ENCODE results near the gene CTDSPL.

The CTDSPL gene

DNA sequence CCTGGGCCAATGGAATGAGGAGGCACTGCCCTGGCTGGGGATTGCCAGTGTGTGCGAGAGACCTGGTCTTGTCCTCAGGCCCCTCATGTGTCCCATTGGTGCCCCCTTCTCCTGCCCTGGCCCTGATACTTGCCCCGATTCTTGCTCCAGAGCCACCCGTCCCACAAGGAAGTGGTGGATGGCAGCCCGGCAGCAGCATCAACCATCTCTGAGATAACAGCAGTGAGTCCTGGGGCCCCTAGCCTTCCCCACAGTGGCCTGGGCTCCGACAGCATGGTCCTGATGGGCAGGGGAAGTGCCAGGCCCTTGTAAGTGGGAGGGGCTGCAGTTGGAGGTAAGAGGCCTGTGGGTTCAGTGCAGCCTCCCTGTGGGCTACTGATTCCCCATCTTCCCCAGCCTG lies 144.4 kb downstream of the CTDSPL start:
- no peak for DNase-seq

DNA sequence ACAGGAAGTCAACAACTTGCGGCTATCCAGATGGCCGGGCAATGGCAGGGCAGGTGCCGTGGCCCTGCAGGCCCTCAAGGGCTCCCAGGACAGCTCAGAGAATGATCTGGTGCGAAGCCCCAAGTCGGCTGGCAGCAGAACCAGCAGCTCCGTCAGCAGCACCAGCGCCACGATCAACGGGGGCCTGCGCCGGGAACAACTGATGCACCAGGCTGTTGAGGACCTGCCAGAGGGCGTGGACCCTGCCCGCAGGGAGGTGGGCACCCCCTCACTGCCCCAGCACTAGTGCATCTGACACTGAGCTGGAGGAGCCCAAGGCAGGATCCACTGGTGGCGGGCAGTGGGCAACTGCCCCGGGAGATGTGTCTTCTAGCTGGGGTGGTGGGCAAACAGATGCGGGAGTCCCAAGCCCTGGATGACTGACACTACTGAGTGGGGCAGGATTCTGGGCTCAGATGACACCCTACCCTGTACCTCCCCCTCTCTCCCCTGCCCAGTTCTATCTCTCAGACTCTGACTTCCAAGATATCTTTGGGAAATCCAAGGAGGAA lies 144.8 kb downstream of the CTDSPL start:
- no peak for DNase-seq

DNA sequence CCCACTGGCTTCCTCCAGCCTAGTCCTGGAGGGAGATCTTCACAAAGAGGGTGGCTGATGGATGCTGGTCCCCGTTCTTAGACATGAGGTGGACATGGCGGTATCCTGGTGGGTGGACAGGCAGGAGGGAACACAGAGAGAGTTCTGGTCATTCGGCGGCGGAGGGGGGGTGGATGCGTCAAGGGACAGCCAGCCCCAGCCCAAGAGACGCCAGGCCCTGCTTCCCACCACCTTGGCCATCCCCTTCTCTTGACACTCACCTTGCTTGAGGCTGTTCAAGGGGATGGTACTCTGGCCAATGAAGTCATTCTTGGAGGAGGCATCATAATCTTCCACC lies 146.0 kb downstream of the CTDSPL start:
- no peak for DNase-seq

DNA sequence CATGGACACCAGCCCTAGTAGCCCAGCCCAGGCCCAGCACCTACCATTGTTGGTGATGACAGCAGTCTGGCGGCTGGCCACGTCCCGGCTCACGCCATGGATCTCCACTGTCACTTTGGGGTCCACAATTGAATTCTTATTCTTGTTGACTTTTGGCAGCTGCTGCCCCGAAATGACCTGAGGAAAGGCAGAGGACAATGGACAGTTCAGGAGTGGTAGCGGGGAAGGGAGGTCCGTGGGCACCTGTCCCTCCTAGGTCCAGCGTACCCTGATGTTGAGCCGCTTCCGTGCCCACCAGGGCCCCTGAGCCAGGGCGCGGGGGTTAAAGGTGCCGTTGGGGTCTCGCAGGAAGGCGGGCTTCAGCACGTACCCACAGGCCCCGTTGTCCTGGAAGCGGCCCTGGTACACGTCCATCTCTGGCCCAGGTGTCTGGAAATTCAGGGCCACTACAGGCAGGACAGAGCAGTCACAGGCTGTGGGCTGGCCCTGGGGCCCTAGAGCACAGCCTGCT lies 146.6 kb downstream of the CTDSPL start:
- no peak for DNase-seq

DNA sequence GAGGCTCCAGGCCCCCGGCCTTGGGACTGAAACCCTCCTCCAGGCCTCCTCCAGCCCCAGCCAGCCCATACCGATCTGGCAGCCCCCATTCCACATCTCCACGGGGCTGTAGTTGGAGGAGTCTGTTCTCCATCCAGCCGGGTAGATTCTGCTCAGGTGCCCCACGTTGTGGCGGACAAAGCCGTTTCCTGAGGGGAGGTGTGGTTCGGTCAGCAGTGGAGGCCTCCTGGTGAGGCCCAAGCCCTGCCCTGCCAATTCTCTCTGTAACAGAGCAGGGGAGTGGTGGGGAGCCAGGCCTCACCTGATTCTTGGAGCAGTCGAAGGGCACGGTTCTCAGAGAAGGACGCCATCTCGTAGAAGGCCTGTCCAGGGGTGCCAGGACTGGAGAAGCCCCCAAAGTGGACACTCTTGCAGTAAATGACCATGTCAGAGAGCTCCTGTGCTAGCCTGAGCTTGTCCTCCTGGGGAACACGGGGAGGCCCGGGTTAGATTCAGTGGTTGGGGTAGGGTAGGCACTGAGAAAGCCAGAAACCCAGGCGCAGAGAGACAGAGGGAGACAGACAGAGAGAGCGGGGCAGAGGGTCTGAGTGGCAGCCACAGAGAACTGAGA lies 147.4 kb downstream of the CTDSPL start:
- no peak for DNase-seq

DNA sequence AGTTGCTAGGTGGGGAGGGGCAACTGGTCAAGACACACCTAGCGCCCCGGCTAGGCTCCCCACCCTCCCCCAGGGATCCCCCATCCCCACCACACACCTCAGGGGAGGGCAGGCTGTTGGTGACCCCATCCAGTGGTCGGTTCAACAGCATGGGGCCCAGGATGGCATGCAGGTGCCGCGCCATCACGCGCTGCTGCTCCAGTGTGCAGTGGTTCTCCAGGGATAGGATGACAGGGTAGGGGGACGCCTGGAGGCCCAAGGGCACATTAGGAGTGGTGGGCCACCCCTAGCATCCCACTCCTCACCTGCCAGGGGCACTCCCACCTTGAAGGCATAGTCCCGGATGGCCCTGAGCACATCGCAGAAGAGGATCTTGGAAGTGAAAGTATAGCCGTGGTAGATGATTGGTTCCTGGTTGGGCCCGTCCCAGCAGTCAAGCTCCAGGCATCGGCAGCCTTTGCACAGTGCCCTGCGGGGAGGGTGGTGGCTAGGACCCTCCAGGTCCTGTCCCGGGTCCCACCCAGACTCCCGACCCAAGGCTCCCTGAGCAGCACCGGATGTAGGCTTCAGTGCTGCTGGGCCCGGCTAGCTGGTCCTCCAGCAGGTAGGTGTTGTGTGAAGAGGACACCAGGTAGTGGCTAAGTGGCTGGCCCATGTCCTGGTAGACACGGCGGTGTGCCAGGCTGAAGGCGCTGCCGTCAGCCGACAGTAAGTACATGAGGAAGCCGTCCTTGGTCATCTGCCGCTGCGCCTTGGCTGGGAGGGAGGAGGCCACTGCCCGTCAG lies 148.3 kb downstream of the CTDSPL start:
- DNase-seq, result no peak

DNA sequence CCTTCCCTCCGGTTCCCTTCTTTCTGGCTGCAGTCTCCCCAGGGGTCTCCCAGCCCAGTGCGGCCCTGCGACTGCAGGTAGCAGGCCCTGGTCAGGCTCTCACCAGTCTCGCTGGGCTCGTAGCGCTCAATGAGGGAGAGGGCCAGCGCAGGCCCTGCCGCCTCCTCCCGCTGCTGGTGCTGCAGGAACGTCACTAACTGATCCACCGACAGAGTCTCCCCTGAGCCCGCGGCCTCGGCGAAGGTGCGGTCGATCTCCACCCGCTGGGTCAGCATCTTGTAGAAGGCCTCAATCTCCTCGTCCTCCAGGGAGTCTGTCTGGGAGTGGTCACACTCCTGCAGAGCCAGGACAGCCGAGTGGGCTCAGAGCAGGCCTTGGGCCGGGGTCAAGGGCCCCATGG lies 149.4 kb downstream of the CTDSPL start:
- DNase-seq, result no peak

DNA sequence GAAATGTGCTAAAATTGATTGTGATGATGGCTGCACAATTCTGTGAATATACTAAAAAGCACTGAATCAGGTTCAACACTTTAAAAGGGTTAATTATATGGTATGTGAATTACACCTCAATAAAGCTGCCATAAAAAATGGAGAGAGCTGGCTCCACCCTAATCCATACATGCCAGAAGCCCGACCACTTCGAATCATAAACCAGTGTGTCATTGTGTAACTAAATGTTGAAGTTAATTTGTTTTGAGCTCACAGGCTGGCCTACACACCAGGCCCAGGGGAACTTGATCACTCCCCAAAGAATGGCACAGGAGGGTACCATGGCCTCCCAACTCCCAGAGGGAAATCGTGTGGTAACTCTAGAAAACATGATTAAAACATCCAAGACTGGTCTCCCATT lies 153.8 kb downstream of the CTDSPL start:
- no peak for DNase-seq

DNA sequence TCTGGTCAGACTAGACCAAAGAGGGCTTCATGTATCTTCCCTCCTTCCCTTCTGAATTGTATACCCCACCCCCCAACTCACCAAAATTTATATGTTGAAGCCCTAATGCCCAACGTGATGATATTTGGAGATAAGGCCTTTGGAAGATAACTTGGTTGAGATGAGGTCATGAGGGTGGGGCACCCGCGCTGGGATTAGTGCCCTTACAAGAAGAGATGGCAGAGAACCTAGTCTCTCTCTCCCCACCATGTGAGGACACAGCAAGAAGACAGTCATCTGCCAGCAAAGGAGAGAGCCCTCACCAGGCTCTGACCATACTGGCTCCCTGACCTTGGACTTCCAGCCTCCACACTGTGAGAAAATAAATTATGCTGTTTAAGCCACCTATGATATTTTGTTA lies 154.3 kb downstream of the CTDSPL start:
- no peak for DNase-seq

DNA sequence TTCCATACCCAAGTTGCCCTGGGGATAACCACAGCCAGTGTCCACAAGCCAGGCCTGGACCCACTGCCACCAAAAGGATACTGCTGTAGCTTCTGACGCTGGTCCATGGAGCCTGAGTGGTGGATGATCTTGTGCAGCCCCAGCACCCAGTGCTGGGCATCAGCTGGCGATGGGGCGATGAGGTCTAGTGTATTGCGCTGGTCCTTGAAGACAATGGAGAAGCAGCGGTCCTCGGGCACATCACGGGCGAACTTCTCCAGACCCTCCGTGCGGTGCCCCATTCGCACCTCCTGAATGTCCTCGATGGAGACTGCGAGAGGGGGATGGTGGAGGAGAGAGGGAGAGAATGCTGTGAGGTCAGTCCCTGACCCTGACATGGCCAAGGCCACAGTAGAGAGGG lies 154.7 kb downstream of the CTDSPL start:
- no peak for DNase-seq

DNA sequence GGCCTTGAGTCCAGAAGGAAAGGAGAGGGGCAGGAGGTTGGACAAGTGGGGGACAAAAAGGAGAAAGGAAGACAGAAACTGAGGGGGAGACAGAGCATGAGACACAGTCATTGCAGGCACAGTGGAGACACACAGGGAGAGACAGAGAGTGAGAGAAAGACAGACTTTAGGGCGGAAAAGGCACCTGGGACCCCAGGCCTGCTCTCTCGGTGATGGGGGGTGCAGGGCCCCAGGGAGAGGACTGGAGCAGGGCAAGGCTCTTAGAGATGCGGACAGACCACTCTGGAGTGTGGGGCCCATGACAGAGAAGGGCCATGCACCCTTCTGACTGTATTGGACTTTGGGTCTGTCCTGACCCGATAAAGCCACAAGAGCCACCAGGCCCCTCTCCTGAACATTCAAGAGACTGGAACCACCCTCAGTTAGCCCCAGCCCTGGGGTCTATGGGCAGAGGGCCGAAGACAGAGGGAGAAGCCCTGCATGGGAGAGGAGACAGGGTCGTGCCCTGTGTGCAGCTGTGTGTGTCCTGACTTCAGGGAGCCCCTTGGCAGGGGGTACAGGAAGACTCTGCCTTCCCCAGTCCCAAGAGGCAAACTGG lies 155.3 kb downstream of the CTDSPL start:
- DNase-seq, result no peak

DNA sequence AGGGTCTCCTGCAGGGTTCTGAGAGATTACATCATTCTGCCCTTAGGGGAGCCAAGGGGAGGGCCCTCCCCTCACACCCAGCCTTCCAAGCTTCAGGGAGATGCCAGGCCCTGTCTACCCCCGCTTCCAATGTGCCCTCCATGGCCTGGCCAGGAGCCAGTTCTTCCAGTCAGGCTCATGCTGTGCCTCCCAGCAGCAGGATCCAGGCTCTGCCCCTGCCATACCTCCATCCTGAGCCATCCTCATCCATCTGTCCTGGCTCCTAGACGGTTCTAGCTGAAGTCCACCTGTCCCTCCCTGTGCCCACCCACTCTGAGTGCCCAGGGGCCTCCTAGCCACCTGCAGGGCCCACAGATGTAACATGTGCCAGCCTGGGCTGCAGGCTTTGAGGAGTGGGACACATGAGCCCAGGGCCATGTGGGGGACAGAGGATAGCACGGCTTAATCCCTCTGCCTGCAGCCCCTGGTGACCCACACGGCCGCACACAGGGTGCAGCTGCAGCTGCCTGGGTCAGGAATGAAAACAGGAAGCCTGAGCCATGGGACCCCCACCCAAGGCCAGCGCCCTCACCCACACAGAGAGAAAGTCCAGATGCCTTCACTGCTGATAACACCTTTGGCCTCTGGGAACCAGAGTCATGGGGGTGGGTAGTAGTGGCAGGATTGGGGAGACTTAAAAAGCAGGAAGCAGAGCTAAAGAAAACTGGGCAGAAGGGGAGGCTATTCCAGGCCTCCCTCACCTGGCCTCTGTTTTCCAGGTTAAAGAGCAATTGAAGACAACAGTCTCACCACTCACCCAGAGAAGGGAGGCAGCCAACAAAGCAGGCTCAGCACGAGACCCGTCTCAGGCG lies 156.0 kb downstream of the CTDSPL start:
- DNase-seq, result no peak

DNA sequence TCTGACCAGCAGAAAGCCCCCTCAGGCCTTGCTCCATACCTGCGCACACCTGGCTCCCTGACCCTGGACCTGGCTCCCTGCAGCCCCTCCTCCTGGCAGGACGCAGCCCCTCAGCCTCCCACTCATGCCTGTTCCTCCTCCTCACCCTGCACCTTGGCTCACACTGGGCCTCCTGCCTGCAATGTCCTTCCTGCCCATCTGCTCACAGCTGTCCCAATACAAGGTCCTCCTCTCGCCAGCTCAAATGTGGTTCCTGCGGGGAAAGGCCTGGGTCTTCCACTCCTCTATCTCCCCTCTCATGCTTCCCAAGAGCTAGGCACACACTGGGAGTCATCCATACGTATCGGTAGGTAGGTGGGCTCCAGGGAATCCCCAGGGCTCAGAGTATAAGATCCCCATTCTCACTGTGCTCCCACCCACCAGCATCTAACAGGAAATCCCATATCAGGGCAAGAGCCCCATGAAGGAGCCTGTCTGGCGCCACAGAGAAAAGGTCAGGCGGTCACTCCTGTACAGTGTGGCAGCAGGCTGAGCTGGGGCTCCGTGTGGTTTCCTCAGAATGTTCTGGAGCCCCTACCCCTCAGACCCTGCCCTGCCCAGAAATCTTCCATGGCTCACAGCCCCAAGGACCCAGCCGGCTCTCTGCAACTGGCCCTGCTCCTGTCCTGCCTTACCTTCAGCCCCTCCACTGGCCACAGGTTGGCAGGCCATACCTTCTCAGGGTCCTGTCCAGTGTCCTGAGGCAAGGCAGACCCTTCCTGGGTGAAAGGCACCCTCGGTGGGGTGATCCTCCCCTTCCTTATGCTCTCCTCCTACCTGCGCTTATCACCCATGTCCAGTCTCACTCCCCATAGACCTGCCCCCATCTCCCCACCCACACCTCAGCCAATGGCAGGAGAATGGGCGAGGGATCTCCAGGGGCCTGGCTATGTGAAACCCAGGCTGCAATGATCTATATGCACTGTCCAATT lies 156.9 kb downstream of the CTDSPL start:
- no peak for DNase-seq

DNA sequence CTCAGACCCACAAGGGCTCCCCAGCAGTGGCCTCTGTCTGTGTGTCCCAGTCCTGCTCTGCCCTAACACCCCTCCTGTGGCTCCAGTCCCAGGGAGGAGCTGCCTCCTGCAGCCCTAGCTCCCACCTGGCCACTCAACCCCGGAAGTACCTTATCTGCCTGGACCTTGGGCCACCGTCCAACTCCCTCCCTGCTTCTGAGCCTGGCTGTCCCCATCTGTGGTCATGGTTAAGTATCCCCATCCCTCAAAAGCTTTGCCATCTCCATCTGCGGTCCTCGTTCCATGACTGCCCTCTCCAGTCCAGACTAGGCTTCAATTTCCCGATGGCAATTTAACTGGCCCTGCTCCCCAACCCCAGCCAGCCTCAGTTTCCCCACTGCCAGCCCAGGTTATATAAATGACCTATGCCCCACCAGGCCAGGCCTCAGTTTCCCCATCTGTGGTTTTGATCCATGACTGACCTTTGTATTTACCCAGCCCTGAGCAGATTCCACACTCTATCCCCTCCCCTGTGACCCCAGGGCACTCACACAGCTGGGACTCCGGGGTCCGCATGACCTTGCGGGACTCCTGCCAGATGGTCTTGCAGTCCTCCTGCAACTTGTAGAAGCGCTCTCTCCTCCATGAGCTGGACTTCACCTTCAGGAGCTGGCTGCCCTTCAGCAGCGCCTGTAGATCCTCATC lies 158.1 kb downstream of the CTDSPL start:
- DNase-seq, result no peak

DNA sequence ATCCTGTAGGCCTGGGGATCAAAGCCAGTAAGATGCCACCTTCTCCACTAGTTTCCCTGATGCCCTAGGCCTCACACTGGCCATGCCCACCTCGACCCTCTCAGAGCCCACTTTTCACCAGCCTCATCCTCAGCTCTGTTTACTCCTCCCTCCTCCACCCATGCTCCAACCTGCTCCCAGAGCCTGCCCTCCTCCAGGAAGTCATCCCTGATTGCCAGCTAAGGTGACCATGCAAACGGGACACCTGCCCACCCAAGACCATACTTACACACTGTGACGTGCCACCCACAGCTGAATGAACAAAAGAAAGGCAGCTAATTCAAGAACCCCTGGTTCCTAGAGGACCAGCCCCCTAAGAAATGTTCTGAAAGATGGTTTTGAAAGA lies 158.7 kb downstream of the CTDSPL start:
- DNase-seq, result no peak

DNA sequence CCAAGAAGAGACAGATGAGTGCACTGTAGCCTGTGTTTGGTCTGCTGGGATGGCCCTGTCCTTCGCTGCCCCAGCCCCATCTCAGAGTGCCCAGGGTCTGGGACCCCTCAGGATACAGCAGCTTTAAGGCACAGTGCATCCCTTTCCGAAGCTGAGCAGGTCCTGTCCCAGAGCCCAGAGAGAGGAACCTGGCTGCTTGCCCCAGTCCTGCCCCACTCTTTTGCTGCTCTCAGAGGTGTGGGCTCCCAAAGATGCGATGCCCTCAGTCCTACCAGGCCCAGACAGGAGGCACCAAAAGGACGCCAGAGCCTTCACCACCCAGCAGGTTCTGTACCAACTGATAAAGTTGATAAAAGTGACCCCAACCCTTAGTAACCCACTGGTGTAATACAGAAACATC lies 159.5 kb downstream of the CTDSPL start:
- no peak for DNase-seq

DNA sequence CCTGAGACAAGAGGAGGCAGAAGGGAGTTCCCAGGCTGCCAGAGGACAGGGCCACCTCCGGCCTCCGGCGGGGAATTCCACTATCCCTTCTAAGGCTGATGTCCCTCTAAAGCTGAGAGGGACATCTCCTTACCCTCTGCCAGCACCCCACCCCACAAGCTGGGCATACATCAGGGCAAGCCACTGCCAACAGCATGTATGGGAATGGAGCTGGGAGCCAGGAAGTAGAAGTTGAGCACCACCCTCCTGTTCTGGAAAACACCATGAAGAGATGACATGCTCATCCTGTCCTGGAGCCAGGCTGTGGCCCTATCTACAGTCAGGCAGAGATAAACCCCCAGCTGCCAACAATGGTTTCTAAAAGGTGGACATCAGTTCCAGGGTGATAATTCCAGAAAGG lies 160.6 kb downstream of the CTDSPL start:
- DNase-seq, result no peak

DNA sequence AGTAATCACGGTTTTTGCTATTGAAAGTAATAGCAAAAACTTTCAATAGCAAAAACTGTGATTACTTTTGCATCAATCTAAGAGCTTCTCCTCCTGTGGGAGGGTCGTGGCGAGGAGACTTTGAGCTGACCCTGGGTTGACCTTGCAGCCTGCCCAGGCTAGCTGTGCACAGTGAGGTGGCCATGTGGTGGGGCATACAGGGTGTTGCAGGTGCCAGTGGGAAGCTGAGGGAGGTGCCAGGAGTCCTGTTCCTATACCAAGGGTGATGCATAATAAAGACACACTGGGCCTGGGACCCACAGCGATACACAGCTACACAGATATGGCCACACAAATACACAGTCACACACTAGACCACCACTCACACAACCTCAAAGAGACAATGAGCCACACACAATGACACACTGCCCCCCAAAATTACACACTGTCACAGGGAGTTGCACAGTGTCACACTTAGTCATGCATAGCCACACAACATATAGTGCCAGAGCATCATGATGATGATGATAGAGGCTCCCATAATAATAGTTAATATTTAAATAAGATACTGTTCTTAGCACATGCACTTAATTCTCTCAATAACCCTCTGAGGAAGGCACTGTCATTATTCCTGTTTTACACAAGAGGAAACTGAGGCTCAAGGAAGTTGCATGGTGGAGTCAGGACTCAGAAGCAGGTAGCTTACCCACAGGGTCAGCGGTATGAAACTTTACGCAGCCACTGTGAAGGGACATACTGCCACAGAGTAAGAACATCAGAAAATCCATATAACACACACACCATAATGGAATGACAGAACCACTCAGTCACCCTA lies 161.4 kb downstream of the CTDSPL start:
- DNase-seq, result no peak

DNA sequence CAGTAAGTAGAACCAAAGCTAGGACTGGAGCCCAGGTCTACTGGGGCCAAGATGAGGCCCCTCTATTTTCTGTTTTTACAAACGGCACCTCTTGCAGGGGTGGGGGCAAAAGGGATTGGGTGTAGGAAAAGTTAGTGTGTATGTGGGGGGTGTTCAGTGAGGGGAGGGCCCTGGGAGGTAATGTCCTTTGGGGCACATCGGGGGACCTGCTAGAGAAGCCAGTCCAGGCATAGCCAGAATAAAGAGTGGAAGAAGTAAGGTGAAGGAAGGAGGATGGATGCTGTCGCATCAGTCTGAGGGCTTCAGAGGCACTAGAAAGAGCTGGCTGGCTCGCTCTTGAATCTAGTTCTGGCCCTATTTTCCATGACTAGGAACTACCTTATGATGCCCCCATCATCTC lies 165.2 kb downstream of the CTDSPL start:
- no peak for DNase-seq

Data from stimulated activated CD4-positive, alpha-beta T cell treated with anti-CD3 and anti-CD28 coated beads, Interleukin-15, amount 100 ng/mL, for 24 hours (primary cell).